Measurements from ENCODE around the gene OR1A1. TPM values are rescaled to one million over a fixed set of nuclear protein-coding genes. Genes with fewer than 3 reads are reported as not detected.

Gene OR1A1
- polyA plus RNA-seq, 3 donors, result not detected

Other genes starting within 250 kb of the OR1A1 start
- gene OR1D5, start 144.1 kb upstream of the OR1A1 start, polyA plus RNA-seq (ENCODE audit: insufficient read length in 3 of 3), result not detected
- gene OR1D2, start 103.2 kb upstream of the OR1A1 start, polyA plus RNA-seq (ENCODE audit: insufficient read length in 3 of 3), result under 1 TPM in 1 of 3 donors, not detected in 2; 0.06 TPM
- gene OR1G1, start 80.1 kb upstream of the OR1A1 start, polyA plus RNA-seq (ENCODE audit: insufficient read length in 3 of 3), result not detected
- gene OR1A2, start 10.1 kb upstream of the OR1A1 start, polyA plus RNA-seq (ENCODE audit: insufficient read length in 3 of 3), result not detected
- gene OR3A1, start 90.7 kb downstream of the OR1A1 start, polyA plus RNA-seq (ENCODE audit: insufficient read length in 3 of 3), result under 1 TPM in 2 of 3 donors, not detected in 1; 0.15 to 0.21 TPM
- gene OR3A2, start 178.6 kb downstream of the OR1A1 start, polyA plus RNA-seq (ENCODE audit: insufficient read length in 3 of 3), result under 1 TPM; 0.24 to 0.54 (median 0.49) TPM
- gene OR1E1, start 190.7 kb downstream of the OR1A1 start, polyA plus RNA-seq (ENCODE audit: insufficient read length in 3 of 3), result under 1 TPM in 1 of 3 donors, not detected in 2; 0.17 TPM
- gene OR3A3, start 203.7 kb downstream of the OR1A1 start, polyA plus RNA-seq (ENCODE audit: insufficient read length in 3 of 3), result under 1 TPM in 1 of 3 donors, not detected in 2; 0.06 TPM
- not detected for gene OR1E2, start 226.2 kb downstream of the OR1A1 start, polyA plus RNA-seq (ENCODE audit: insufficient read length in 3 of 3)